Lung (tissue), 12 donors: ENCODE measurements around the gene RAP1GDS1. TPM values are rescaled to one million over a fixed set of nuclear protein-coding genes. Genes with fewer than 3 reads are reported as not detected.
A peak's percentile ranks its signal among the peaks of the same experiment; 100 is the strongest.

Source experiments
- ATAC-seq: fragments of 200-7000 bp; cut with Tn5 transposase; one replicate; pipeline ENCODE4 v1.9.1; 2020; ENCODE audit warnings: moderate number of reproducible peaks; ENCODE audit not compliant: insufficient read depth, low FRiP score
- DNase-seq, 3 donors: peaks; one replicate each; pipeline ENCODE4 v3.0.0-alpha.2; 2013 to 2017
- H3K27ac ChIP-seq, 2 donors: one replicate each; pipeline ENCODE4 v1.5.1; 2013; ENCODE audit warnings: mild to moderate bottlenecking in 2 of 2, moderate library complexity in 2 of 2, control low read depth in 1 of 2, inconsistent platforms in 1 of 2, low read depth in 1 of 2, low read length in 1 of 2
- H3K27me3 ChIP-seq, 3 donors: one replicate each; pipeline ENCODE4 v1.5.1; 2013; ENCODE audit warnings: low read length in 2 of 3; ENCODE audit not compliant: control insufficient read depth in 3 of 3, insufficient read depth in 3 of 3
- H3K36me3 ChIP-seq, 4 donors: one replicate each; pipeline ENCODE4 v1.5.1; 2013; ENCODE audit warnings: low read length in 4 of 4, mild to moderate bottlenecking in 1 of 4, moderate library complexity in 1 of 4; ENCODE audit not compliant: control insufficient read depth in 4 of 4, insufficient read depth in 4 of 4
- H3K4me1 ChIP-seq, 5 donors: one replicate each; pipeline ENCODE4 v1.5.1; 2013; ENCODE audit warnings: low read length in 5 of 5, mild to moderate bottlenecking in 2 of 5, moderate library complexity in 1 of 5; ENCODE audit not compliant: control insufficient read depth in 5 of 5, insufficient read depth in 5 of 5
- H3K4me3 ChIP-seq: one replicate; pipeline ENCODE4 v1.5.1; 2013; ENCODE audit warnings: mild to moderate bottlenecking, control low read depth, moderate library complexity
- H3K9ac ChIP-seq, 2 donors: one replicate each; pipeline ENCODE4 v1.5.1; 2013; ENCODE audit warnings: low read length in 2 of 2, control low read depth in 1 of 2; ENCODE audit not compliant: insufficient read depth in 1 of 2
- H3K9me3 ChIP-seq, 4 donors: one replicate each; pipeline ENCODE4 v1.5.1; 2013; ENCODE audit warnings: low read length in 3 of 4, mild to moderate bottlenecking in 1 of 4, moderate library complexity in 1 of 4; ENCODE audit not compliant: control insufficient read depth in 4 of 4, insufficient read depth in 3 of 4
- CTCF ChIP-seq: IDR thresholded peaks from 2 replicates; pipeline ENCODE4 v1.5.1; 2012; ENCODE audit warnings: mild to moderate bottlenecking; ENCODE audit errors: control extremely low read depth, extremely low read depth
- WGBS, 2 donors: extraction: QIAGEN DNeasy Blood & Tissue Kit; methylation state at CpG; one replicate each; pipeline ENCODE4 v1.1.7; 2013; 5-methylcytosine and 5-hydroxymethylcytosine counted together
- polyA plus RNA-seq, 2 donors: library from polyadenylated mRNA; stranded (reverse); fragments of 200-250 nt; gene quantifications; one replicate each; pipeline ENCODE4 v1.2.1, GENCODE V29; 2013
- total RNA-seq, 2 donors: library from RNA; depleted of rRNA in 1 of 2; stranded (reverse); fragments of >200 nt in 1 of 2; gene quantifications; one replicate each; pipeline ENCODE4 v1.2.1, GENCODE V29; 2014 to 2021
- donor health status: control.
- donor health status: control.
- donor health status: Bipolar disorder and iron deficiency.
- donor health status: healthy.
- donor health status: DM: yes; HTN: yes; CAD: no.

Gene RAP1GDS1
- total and polyA plus RNA-seq, 4 donors, result 12.3 to 41.6 (median 26.5) TPM

GRCh38 chr4:98481167-98481566, 220.0 kb downstream of the RAP1GDS1 start:
- ATAC-seq (no peak), DNase-seq (peak; percentile 66 to 84 (median 78))
- H3K27me3 ChIP-seq, result no peaks in the 10 kb centered on the region

GRCh38 chr4:98482503-98482846, 221.3 kb downstream of the RAP1GDS1 start:
- WGBS, 2 donors, result 85 to 88% methylated on average over 3 of the region's 3 CpGs
- H3K4me1 ChIP-seq, result peaks cover 0 to 21% (median 0%) of the 10 kb centered on the region in 5 donors
- no peak for DNase-seq

More at GRCh38 chr4:98481167-98481566, 220.0 kb downstream of the RAP1GDS1 start:
- peaks cover 0 to 21% (median 0%) of the 10 kb centered on the region in 5 donors for H3K4me1 ChIP-seq
- H3K9ac ChIP-seq, result no peak overlapping the region
- H3K9me3 ChIP-seq, result no peaks in the 10 kb centered on the region
- peaks cover 0 to 6% (median 1%) of the 10 kb centered on the region in 4 donors for H3K36me3 ChIP-seq
- TF ChIP-seq CTCF, result no peak
- WGBS, 2 donors, result 67 to 78% methylated on average over 3 of the region's 3 CpGs
- H3K4me3 ChIP-seq, result no peak overlapping the region
- no peak overlapping the region for H3K27ac ChIP-seq

GRCh38 chr4:98482847-98483806, 221.9 kb downstream of the RAP1GDS1 start:
- ATAC-seq, result no peak

More at GRCh38 chr4:98482503-98482846, 221.3 kb downstream of the RAP1GDS1 start:
- Histone ChIP-seq H3K36me3 (peaks cover 0 to 5% (median under 1%) of the 10 kb centered on the region in 4 donors), H3K27ac (no peak overlapping the region), H3K4me3 (no peak overlapping the region), H3K27me3 (no peaks in the 10 kb centered on the region), H3K9me3 (no peaks in the 10 kb centered on the region), H3K9ac (no peak overlapping the region)
- no peak for TF ChIP-seq CTCF
- ATAC-seq, result no peak

More at GRCh38 chr4:98482847-98483806, 221.9 kb downstream of the RAP1GDS1 start:
- no peak for DNase-seq
- no peak overlapping the region for H3K4me3 ChIP-seq
- no peak overlapping the region for H3K9ac ChIP-seq
- no peak for TF ChIP-seq CTCF
- H3K27me3 ChIP-seq, result no peaks in the 10 kb centered on the region
- H3K9me3 ChIP-seq, result no peaks in the 10 kb centered on the region
- H3K4me1 ChIP-seq, result peaks cover 0 to 21% (median 0%) of the 10 kb centered on the region in 5 donors
- 87 to 93% methylated on average over 10 of the region's 10 CpGs for WGBS, 2 donors
- no peak overlapping the region for H3K27ac ChIP-seq
- peaks cover 0 to 5% (median under 1%) of the 10 kb centered on the region in 4 donors for H3K36me3 ChIP-seq
